ENCODE results near the gene IL1RAP.

- TF ChIP-seq, protein P1, sequence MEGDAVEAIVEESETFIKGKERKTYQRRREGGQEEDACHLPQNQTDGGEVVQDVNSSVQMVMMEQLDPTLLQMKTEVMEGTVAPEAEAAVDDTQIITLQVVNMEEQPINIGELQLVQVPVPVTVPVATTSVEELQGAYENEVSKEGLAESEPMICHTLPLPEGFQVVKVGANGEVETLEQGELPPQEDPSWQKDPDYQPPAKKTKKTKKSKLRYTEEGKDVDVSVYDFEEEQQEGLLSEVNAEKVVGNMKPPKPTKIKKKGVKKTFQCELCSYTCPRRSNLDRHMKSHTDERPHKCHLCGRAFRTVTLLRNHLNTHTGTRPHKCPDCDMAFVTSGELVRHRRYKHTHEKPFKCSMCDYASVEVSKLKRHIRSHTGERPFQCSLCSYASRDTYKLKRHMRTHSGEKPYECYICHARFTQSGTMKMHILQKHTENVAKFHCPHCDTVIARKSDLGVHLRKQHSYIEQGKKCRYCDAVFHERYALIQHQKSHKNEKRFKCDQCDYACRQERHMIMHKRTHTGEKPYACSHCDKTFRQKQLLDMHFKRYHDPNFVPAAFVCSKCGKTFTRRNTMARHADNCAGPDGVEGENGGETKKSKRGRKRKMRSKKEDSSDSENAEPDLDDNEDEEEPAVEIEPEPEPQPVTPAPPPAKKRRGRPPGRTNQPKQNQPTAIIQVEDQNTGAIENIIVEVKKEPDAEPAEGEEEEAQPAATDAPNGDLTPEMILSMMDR (IDR thresholded peaks at IDR 0.05): no peak
- TF ChIP-seq POLR2A (IDR thresholded peaks at IDR 0.05): no peak
- TF ChIP-seq POLR2AphosphoS5 (IDR thresholded peaks at IDR 0.05; ENCODE audit: insufficient read depth in 1 of 2, low read depth in 1 of 2): no peak
These were observed 101.1 kb downstream of the IL1RAP start for GRCh38 chr3:190615060-190615384.

All from vagina (tissue), 2 donors.